BJ (cell line): ENCODE measurements around the gene LRRC63. TPM values are rescaled to one million over a fixed set of nuclear protein-coding genes. Genes with fewer than 3 reads are reported as not detected.

Source experiments
- CTCF ChIA-PET: fragments of 350-600 bp; formaldehyde crosslinking; extraction: SDS; loops from one replicate; lab custom pipeline; 2021; ENCODE audit warnings: antibody characterized with exemption, inconsistent platforms; lab: Yijun Ruan, JAX
- POLR2A ChIA-PET: fragments of 300-600 bp; sonication (Branson Sonifier 250); formaldehyde crosslinking; extraction: SDS; loops from one replicate; lab custom pipeline; 2021; ENCODE audit warnings: antibody characterized with exemption; lab: Charles Lee
- DNase-seq: peaks from one replicate; pipeline ENCODE4 v3.0.0-alpha.2; 2011; ENCODE audit warnings: low read depth
- H3K27me3 ChIP-seq: 2 replicates; pipeline ENCODE4 v1.6.0; 2011; ENCODE audit warnings: low read length; ENCODE audit not compliant: control insufficient read depth, insufficient read depth
- H3K36me3 ChIP-seq: 2 replicates; pipeline ENCODE4 v1.5.1; 2011; ENCODE audit warnings: low read length; ENCODE audit not compliant: control insufficient read depth, insufficient read depth
- H3K4me3 ChIP-seq: 2 replicates; pipeline ENCODE4 v1.5.1; 2011; ENCODE audit warnings: low read depth, mild to moderate bottlenecking, control low read depth, low read length
- polyA plus RNA-seq: library from polyadenylated mRNA; depleted of rRNA; stranded (reverse); fragments of >200 nt; gene quantifications from 2 replicates; pipeline ENCODE4 v1.2.3, GENCODE V29; 2011
- TF ChIP-seq, protein P1 (sequence below): IDR thresholded peaks from 2 replicates; pipeline ENCODE4 v1.5.1; 2011; ENCODE audit warnings: low read depth, mild to moderate bottlenecking, control low read depth, inconsistent platforms, low read length, moderate library complexity; ENCODE audit not compliant: insufficient read depth

The LRRC63 gene
- polyA plus RNA-seq, 1 experiment, result not detected

DNA sequence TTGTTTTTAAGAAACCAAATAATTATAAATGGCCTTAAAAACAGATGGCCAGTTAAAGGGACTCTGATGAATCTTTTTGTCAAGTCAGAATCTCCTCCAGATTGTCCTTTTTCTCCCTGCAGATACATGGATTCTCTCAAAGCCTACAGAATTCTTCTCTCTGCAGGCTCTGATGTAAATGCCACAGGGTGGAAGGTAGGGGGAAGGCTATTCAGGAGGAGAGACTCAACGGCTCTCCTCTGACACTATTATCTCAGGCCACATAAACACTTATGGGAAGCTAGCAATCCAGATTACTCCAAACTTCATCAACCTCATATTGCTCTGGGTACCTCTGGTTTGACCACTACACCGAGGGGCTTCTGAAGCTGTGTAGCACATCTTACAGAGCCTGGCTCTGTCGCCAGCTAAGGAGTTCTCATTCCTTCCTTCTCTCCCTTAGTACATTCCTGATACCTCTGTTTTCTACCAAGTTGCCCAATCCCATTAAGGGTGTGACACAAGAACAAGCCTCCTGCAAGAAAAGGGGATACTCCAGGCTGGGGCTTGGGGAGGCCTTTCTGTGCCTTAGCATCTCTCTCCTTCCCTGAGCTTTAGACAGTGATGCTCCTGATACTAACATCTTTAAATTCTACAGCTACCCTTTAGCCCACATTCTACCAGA, 44.6 kb upstream of the LRRC63 start:
- Histone ChIP-seq H3K4me3 (no peak overlapping the region), H3K27me3 (peaks cover 3% of the 10 kb centered on the region), H3K36me3 (no peaks in the 10 kb centered on the region)
- no peak for DNase-seq
- ChIA-PET CTCF (interaction anchor here (1.0 to 2.0 kb wide), 5 partner anchors 8 to 155 kb away, joined by 3 to 9 read pairs (median 5); no protein-coding TSS in a partner anchor), POLR2A (interaction anchor here (1.0 kb wide), 1 partner anchor 8 kb away, joined by 4 read pairs; no protein-coding TSS in a partner anchor)
- TF ChIP-seq, protein P1, sequence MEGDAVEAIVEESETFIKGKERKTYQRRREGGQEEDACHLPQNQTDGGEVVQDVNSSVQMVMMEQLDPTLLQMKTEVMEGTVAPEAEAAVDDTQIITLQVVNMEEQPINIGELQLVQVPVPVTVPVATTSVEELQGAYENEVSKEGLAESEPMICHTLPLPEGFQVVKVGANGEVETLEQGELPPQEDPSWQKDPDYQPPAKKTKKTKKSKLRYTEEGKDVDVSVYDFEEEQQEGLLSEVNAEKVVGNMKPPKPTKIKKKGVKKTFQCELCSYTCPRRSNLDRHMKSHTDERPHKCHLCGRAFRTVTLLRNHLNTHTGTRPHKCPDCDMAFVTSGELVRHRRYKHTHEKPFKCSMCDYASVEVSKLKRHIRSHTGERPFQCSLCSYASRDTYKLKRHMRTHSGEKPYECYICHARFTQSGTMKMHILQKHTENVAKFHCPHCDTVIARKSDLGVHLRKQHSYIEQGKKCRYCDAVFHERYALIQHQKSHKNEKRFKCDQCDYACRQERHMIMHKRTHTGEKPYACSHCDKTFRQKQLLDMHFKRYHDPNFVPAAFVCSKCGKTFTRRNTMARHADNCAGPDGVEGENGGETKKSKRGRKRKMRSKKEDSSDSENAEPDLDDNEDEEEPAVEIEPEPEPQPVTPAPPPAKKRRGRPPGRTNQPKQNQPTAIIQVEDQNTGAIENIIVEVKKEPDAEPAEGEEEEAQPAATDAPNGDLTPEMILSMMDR, result no peak

DNA sequence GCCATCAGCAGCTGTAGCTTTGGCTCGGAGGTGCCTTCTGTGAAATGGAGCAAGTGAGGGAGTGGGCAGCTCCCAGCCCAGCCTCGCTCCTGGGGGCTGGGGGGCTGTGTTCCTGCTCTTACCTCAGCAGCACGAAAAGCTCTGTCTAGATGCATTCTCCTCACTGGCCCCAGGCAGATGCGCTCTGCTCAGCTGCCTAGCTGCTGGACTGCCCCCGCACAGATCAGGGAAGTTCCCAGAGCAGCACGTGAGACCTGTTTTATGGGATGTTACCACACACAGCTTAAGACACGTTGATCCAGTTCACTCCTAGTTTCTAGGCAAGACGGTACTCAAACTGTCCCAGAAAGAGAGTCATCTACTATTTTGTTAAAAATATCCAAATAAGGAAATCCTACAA, 43.4 kb upstream of the LRRC63 start:
- ChIA-PET CTCF (interaction anchor here (0.6 to 2.0 kb wide), 5 partner anchors 8 to 666 kb away, joined by 3 to 6 read pairs (median 5); no protein-coding TSS in a partner anchor), POLR2A (no interaction called here)
- TF ChIP-seq, protein P1, result no peak
- H3K4me3 ChIP-seq, result no peak overlapping the region
- no peaks in the 10 kb centered on the region for H3K36me3 ChIP-seq
- H3K27me3 ChIP-seq, result peaks cover 5% of the 10 kb centered on the region
- DNase-seq, result no peak

DNA sequence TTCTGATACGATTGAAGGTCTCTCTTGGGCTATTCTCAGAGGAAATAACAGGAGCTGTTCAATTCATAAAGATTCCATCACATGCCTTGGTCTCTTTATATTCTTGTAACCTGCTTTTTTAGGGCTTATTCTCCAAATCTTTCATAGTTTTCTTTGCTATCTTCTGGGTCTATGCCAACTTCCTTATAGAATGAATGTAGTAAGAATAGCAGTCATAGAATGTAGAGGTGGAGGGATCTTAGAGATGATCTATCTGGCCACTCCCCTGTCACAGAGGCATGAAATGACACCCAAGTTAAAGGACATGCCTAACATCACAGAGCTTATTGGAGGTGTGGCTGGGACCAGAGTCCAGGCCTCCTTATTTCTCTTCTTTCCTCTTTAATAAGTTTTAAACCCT, 42.9 kb upstream of the LRRC63 start:
- ChIA-PET CTCF (interaction anchor here (0.9 to 2.0 kb wide), 3 partner anchors 8 to 153 kb away, joined by 3 to 6 read pairs (median 5); no protein-coding TSS in a partner anchor), POLR2A (no interaction called here)
- TF ChIP-seq, protein P1, result no peak
- Histone ChIP-seq H3K36me3 (no peaks in the 10 kb centered on the region), H3K27me3 (peaks cover 5% of the 10 kb centered on the region), H3K4me3 (no peak overlapping the region)
- DNase-seq, result no peak

DNA sequence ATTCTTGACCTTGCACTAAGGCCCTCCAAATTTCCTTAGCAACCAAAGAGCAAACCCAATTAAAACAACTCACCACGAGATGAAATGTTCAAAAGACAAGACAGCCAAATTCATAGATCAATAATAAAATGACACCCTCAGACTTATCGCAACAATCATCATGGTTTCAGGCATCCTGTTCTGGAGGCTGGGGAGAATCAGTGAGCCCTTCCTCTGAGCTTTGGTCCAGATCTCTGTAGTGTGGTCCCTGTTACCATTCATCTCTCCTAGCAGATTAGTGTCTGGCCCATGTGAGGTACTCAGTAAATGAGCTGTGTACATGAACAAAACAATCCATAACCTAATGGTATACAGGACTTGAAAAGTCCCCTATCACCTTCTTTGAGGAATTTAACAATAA, 42.0 kb upstream of the LRRC63 start:
- H3K4me3 ChIP-seq, result no peak overlapping the region
- CTCF ChIA-PET, result interaction anchor here (1.3 to 1.8 kb wide), 2 partner anchors 9 to 15 kb away, joined by 3 to 5 read pairs; no protein-coding TSS in a partner anchor
- no peak for DNase-seq
- H3K27me3 ChIP-seq, result peaks cover 5% of the 10 kb centered on the region
- no peaks in the 10 kb centered on the region for H3K36me3 ChIP-seq
- POLR2A ChIA-PET, result no interaction called here
- TF ChIP-seq, protein P1, result no peak

DNA sequence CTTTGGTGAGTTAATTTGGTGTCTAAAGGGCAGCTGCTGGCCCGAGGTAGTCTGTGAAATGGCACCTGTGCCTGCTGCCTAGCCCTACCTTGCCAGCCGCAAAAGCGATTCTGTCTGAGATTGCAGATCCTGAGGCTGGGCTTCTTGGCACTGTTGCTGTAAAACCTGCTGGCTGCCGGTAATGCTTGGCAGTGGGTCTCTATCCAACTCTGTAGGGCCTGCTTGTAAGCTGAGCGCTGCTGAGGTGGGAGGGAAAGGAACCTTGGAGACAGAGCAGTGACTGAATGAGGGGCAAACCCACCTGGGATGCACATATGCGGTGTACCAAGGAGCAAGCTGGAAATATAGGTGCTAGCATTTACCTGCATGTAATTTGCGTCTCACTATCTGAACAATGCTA, 41.5 kb upstream of the LRRC63 start:
- peaks cover 5% of the 10 kb centered on the region for H3K27me3 ChIP-seq
- no peaks in the 10 kb centered on the region for H3K36me3 ChIP-seq
- no peak overlapping the region for H3K4me3 ChIP-seq
- ChIA-PET POLR2A (no interaction called here), CTCF (interaction anchor here (0.9 to 2.1 kb wide), 3 partner anchors 11 to 31 kb away, joined by 3 to 12 read pairs (median 3); no protein-coding TSS in a partner anchor)
- TF ChIP-seq, protein P1, result no peak
- DNase-seq, result no peak
